SKM-1 treated with dmso at 0.1 percent for 144 hours (cell line): ENCODE data around the gene SEPTIN11.
"Not testable (repeated sequence)": the region's sequence is repeated elsewhere in the genome, so short reads cannot be mapped to it uniquely, and the experiment has no call there.

Experiments used
- DNase-seq: peaks from one replicate; lab custom pipeline; 2025; ENCODE audit not compliant: unreplicated experiment; lab: John Stamatoyannopoulos, UW

The SEPTIN11 gene

DNA sequence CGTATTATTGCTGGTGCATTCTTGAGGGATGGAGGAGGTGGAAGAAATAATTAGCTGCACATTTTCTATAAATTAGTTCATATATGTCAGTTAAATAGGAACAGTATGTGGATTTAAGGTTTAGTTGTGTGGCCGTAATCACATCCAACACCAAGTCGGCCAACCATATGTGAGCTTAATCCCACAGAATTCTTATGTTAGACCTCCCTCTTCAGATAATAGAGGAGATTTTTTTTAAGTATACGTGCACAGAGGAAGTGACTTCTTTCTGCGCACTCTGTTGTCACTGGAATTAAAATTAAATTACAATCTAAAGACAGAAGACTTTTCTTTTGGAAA lies 2.1 kb downstream of the SEPTIN11 start:
- no peak for DNase-seq

DNA sequence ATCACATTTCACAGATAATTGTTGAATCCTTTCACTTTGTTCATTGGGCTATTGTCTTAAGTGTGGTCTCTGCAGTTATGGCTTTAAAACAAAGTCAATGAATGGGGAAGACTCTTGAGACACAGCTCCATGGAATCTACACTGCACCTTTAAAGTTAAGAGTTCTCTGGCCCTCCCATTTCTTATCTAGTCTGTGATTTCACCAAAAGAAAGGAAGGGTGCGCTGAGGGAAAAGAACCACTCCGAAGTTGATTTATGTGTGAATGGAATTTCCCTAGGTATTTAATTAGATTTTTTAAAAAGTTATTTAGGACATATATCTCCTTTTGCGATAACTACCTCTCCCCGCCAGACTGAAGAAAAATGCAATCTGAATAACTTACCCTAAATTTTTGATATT lies 2.5 kb downstream of the SEPTIN11 start:
- DNase-seq: no peak

DNA sequence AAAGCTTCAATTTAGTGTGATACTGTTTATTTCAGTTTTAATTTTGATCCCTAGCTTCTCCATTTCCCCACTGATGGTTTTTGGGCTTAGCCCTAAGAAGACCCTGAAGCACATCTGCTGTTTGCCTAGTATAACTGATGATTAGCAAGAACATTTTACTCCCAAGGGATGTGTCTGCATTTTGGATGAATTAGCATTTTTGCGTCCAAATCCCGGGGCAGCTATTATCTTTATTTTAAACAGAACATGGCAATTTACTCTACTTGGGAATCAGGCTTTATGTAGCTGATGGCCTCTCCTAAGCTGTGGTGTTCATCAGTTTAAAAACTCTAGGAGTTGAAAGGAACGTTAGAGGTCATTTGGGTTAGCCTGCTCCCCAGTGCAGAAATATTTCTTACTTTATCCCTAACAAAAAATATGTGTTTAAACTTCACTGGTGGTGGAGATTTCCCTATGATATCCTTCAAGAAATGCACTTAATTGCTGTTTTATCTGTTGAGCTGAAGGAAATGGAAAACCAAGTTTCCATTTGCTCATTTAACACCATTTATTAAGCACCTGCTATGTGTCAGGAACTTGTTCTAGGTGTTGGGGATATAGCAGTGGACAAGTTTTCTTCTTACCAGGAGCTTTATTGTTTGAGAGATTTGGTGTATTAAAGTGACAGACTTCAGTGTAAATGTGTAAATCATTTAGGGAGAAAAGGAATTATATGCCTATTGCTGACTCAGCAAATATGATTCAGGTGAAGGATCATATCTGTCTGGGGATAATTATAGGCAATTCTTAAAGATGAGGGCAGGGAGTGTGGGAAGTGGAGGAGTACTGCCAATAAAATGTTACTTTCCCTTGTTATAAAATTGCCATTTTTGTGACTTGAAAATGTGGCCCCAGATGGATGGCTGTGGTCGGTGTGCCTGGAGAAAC lies 3.4 kb downstream of the SEPTIN11 start:
- DNase-seq: no peak

DNA sequence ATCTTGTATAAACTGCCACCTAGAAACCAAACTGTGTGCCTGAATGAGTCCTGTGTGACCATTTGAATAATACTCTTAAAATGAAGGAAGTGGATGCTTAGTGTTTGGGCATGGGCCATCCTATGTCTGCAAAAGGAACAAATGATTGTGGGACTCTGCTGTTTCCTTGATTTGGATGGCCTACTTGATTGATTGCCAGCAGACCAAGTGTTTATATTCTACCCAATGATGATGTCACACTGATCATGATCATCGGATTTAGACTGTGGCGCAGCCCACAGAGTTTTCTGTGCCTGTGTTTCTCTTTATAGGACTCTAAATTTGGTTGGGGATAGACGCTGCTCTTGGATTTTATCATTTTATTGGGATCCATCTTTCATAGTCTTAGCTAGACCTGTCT lies 4.4 kb downstream of the SEPTIN11 start:
- no peak for DNase-seq

DNA sequence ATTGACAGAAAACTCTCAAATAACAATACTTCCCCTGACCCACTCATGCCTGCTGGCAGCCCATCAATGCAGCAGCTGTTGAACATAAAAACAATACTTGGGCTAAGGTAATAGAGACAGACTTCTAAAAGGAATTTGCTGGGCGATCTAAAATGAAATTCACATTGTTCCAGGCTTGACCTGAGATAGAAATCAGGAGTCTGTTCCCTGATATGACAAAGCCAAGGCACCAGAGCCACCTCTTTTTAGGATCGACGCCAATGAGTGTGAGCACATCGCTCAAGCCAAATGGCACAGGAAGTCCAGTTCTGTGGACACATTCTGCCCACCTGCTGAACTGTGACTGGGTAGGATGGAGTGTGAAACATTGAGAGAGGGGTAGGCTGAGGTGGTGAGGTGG lies 4.9 kb downstream of the SEPTIN11 start:
- DNase-seq: no peak

DNA sequence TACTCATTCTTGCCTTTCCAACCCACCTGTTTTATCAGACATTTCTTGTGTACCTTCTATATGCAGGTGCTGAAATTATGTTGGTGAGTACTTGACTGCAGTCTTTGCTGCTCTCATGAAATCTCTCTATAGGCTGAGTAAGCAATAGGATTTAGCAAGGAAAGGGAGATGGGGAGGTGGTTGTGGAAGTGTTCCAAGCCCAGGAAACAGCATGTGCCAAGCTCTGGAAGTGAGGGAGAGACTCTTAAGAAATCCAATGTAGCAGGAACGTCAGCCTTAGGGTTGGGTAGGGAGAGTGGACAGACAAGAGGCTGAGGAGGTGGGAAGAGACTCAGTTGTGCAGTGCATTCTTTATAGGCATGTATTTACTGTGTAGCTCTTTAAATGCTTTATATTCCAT lies 5.6 kb downstream of the SEPTIN11 start:
- DNase-seq: no peak

DNA sequence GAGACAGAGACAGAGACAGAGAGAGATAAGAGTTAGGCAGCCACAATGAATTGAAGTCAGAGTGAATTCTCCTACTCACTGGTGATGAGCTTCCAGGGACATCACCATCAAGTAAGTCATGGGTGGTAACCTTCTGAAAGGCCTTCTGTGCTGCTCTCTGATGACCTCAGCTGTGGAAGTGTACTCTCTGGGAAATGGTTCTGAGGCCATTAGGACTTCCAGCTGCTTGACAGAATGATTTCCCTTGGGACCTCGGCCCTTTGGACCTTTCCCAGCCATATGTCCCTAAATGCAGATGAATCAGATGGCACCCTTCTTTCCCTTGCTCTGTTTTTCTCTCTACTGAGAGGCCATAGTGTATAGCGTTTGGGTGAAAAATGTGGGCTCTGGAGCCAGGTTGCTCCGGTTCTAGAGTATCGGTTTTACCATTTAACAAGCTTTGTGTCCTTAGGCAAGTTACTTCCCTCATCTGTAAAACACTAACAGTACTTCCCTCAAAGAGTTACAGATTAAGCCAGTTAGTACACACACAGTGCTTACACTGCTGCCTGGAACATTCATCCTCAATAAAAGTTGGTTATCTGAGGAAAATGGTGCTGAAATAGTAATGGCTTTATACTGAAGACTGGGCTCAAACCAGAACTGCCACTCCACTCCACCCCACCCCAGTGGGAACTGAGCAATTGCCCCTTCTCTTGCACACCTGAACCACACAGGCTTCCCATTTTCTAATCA lies 7.6 kb downstream of the SEPTIN11 start:
- no peak for DNase-seq

DNA sequence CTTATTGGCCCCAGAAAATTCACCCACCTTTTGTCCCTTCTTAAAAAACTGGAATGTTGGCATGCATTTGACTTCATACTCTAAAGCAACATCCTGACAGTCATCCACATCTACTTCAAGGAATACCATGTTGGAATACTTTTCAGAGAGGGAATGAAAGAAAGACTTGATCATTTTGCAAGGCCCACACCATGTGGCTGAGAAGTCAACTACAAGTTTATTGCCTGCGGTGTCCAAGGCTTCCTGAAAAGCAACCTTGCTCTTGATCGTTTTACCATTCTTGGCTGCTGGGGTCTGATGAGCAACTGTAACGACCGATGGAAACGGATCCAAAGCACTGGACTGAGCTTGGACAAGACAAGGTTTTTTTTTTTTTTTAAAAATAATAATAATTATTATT lies 9.3 kb downstream of the SEPTIN11 start:
- no peak for DNase-seq

DNA sequence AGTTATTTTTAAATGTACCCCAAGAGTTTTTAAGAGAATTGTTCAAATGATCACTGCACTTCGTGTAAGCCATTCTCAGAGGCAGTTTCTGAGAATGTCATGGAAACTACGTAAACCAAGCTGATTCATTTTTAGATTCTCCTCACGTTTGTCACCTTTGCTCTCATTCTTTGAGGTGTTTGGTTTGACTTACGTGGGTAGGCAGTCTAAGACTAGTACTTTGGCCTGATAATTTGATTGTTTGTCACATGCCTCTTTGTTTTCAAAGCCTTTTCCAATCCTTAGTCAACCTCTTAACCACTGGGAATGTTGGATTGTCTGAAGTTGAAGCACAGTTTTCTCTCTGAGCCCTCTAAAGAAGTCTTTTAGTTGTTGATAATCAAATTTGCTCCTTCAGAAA lies 10.5 kb downstream of the SEPTIN11 start:
- DNase-seq: no peak

DNA sequence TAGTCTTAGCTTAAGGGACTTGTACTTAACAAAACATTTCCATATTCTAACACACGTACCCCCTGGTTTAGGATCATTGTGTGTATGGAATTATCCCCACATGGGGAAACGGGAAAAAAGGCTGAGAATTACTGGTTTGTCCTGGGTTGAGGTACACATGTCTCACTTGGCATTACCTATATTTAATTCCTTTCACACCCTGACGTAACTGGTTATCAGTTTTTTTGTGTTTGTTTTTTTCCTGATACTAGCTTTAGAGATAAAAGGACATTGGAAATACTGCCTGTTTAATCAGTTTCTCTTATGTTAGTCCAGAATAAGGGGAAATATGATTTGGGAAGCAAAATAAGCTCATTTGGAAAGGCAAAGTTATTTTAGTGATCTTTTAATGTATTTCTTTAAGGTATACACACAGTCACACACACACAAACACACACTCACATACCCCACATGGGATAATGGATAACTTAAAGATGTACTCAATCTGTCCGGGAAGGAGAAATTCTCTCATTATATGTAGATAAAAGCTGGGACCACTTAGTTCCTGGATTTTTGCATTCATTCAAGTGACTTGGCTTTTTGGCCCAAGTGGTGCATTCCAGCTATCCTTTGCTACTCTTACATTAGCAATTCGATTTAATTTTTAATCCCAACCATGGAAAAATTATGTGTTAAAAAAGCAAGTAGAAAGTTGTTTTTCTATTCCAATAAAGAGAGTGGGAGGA lies 13.0 kb downstream of the SEPTIN11 start:
- no peak for DNase-seq

DNA sequence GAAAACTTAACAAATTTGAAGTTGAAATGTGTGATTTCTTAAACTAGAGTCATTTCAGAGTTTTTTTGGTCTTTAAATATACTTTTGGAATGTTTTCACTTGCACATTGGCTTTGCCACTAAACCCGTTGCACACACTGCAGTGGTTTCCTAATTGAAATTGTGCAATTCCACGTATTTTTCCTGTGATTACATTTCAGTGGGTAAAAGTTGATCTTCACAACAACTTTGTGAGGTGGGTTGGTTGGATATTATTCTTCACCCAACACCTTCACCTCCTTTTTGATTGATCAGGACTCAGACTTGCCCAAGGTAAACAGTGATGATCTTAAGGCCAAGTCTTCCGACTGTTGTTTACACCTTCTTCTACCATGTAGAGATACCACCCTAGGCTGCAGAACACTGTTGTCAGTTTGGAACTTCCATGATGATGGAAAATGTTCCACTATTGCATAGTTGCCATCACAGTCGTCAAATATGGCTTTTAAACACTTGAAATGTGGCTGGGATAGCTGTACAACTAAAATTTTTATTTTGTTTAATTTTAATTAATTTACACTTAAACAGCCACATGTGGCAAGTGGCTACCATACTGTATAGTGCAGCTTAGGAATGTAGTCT lies 13.7 kb downstream of the SEPTIN11 start:
- DNase-seq: peak; percentile 8

DNA sequence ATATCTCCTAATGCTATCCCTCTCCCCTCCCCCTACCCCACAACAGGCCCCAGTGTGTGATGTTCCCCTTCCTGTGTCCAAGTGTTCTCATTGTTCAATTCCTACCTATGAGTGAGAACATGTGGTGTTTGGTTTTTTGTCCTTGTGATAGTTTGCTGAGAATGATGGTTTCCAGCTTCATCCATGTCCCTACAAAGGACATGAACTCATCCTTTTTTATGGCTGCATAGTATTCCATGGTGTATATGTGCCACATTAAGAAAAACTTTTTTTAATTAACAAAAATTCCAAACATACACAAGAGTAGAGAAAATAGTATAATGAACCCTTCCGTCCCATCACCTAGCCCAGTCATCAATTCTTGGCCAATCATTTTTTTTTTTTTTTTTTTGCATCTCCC lies 14.4 kb downstream of the SEPTIN11 start:
- DNase-seq: not testable (repeated sequence)

DNA sequence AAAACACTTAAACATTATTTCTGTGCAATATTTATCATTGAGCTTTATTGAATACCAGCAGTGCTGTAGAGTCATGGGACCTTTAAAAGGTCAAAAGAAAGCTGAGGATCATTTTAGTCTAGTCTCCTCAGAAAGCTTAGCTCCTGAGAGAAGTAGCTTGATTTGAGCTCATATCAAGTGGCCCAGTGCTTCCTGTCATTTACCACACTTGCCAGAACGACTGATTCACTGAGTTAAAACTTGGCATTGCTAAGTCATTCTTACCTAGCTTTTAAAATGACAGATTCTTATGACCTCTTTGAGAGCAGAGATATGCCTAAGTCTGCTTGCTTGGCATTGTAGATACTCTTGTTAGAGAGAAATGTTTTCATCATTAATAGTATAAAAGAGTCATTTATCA lies 15.2 kb downstream of the SEPTIN11 start:
- DNase-seq: no peak

DNA sequence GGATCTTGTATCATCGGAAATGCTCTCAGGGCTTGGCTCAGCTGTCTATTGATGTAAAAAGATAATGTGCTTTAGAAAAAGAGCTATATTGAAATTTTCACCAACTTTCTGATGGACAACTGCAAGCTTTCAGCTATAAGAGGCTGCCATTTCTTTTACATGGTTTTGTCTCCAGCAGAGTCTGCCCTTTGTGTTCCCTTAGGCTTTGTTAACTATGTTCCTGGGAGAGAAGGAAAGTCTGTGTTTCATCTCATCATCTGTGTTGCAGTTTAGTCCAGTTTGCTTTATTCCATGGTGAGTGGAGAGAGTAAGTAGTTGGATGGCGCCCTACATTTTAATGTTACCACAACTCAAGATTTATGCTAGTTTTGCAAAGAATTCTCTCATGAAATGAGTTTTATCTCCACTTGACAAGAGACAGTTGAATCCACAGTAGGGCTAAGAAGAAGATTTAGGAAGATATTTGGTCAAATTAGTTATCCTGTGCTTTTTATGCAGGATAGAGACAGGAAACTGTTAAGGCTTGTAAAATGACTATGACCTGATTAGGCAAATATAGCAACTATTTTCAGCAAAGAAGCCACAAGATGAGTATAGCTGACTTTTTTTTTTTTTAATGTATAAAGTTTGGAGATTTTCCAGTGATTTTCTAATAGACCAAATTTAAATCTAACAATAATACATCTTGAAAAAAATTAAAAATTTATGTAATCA lies 16.5 kb downstream of the SEPTIN11 start:
- no peak for DNase-seq

DNA sequence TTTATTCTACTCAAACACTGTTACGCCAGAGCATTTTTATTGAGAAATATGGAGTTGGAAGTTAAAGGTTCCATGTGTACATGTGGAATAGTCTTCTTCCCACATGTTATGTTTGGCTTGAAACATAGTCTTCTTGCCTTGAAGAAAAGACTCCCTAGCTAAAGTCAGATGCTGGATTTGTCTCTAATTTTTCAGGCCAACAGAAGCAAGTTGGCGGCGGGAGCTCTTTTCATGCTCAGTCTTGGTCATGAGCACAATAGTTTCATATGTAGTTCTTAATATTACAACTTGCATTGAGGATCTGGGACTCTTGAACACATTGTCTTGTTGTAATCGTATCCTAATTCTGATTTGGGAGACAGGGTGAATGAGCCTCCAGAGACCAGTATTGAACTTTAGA lies 19.4 kb downstream of the SEPTIN11 start:
- no peak for DNase-seq

DNA sequence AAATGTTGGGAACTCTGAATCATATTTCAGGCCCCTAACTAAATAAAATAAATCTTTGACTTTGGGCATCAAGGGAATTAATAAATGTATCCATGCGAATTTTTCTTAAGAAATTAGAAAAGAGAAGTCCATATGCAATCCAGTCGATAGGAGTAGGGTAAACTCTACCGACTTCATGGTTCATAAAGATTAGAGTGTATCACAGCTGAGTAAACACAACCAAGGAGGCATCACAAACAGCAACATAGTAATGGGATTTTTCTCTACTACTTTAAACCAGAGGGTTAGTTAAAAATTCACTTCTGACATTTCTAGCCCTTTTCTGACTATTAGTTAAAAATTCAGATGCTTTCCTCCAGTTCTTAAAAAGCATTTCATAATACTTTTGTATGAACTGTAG lies 19.9 kb downstream of the SEPTIN11 start:
- no peak for DNase-seq

DNA sequence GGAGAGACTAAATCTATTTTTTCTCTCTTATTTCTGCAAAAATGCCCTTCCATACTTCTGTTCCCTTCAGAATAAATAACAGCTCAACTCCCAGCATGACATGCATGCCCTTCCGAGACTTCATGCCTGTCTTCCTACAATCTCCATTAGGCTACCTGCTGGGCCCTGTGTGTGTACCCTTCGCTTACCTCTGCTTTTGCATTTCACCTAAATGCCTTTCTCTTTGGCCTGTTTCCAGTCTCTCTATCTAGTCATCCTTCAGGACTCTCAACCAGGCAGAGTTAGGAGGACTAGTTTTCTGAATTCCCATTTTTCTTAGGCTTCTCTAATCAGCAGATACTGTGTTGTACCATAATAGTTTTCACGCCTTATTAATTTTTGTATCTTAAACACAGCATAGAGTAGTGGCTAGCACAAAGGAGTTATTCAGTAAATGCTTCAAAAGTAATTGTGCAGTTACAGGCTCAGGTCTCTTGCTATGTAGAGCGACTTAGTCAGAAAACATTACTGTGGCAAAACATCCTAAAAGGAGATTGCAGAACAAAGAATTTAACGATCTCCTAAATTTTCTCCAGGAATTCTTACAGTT lies 20.5 kb downstream of the SEPTIN11 start:
- DNase-seq: no peak

DNA sequence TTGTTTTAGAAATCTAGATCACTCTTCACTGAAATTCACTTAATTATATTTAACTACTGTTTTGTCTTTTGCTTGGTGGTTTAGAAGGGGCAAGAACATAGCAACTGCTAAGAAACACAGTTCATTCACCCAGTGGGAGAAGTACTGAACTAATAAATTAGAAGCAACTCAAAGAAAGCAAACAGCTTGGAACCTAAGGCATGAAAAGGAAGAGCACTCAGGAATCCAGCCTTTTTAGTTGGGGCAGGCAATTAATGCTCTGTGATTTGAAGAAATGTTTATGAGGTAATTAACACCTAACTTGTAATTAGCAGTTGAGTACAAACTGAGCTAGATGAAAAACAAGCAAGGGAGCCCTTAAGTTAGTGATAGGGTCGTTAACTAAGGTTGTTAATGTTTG lies 22.8 kb downstream of the SEPTIN11 start:
- no peak for DNase-seq

DNA sequence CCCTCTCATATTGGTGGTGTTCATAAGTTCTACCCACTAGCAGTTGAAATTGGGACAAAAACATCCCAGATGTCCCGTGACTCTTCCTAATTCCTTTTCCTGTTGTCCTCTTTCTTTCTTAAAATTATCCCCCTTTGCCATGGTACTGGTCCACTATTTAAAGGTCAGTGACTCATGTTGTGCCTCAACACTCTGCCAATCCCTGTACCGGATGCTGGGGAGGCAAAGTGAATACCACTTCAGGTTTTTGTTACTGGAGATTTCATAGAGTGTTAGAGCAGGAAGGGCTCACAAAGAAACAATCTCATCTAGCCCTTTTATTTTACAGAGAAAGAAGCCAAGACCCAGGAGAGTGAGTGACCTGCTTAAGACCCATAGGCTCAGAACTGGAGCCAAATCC lies 24.6 kb downstream of the SEPTIN11 start:
- no peak for DNase-seq

DNA sequence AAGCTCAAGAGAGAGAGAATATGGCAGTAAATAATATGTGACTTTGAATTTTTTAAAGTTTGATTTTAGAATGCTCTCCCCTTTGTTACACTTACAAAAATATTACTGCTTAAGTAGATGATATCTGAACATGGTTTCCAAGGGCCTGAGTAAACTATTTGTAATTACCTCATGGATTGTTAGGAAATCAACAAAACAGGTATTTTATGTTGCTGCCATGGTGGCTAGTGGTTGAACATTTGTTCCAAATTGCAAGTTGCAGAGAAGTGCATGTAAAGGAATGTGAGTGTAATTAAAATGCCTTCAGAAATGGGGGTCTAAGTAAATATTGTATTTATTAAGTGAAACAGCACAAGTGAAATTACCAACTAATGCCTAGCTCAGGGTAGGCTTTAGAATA lies 27.6 kb downstream of the SEPTIN11 start:
- DNase-seq: no peak
